WTC11 (cell line): ENCODE results near the gene PRR19. TPM values are rescaled to one million over a fixed set of nuclear protein-coding genes. Genes with fewer than 3 reads are reported as not detected.

ENCODE experiments used
- ATAC-seq: fragments of 200-7000 bp; cut with Tn5 transposase; 2 replicates; pipeline ENCODE4 v1.10.0; 2021; ENCODE audit warnings: mild to moderate bottlenecking, moderate library complexity
- CTCF ChIA-PET: fragments of 300-600 bp; sonication (Branson Sonifier 250); formaldehyde crosslinking; loops from one replicate; lab custom pipeline; 2021; ENCODE audit warnings: antibody characterized with exemption; lab: Charles Lee
- POLR2A ChIA-PET: fragments of 350-600 bp; sonication (Branson Sonifier 250); formaldehyde crosslinking; loops from one replicate; lab custom pipeline; 2021; ENCODE audit warnings: antibody characterized with exemption; lab: Charles Lee
- DNase-seq: peaks from one replicate; pipeline ENCODE4 v3.0.0; 2021; ENCODE audit warnings: low spot score
- H3K27ac Mint-ChIP-seq: 2 replicates; pipeline ENCODE4 v1.8.0; 2021; ENCODE audit warnings: mixed read lengths
- H3K27me3 Mint-ChIP-seq: 2 replicates; pipeline ENCODE4 v1.8.0; 2021; ENCODE audit warnings: low read depth, mild to moderate bottlenecking, moderate library complexity, mixed read lengths
- H3K36me3 Mint-ChIP-seq: 2 replicates; pipeline ENCODE4 v1.8.0; 2021; ENCODE audit warnings: mixed read lengths
- H3K4me1 Mint-ChIP-seq: 2 replicates; pipeline ENCODE4 v1.8.0; 2022; ENCODE audit warnings: mixed read lengths
- H3K4me3 Mint-ChIP-seq: 2 replicates; pipeline ENCODE4 v1.8.0; 2021; ENCODE audit warnings: mild to moderate bottlenecking, moderate library complexity, mixed read lengths
- H3K9me3 Mint-ChIP-seq: 2 replicates; pipeline ENCODE4 v1.8.0; 2021; ENCODE audit warnings: mixed read lengths
- AFF4 ChIP-seq: sonication (generic); formaldehyde crosslinking; IDR thresholded peaks from 2 replicates; pipeline ENCODE4 v1.8.1; 2023; ENCODE audit warnings: mild to moderate bottlenecking, missing genetic modification reagents, borderline replicate concordance
- CREB1 ChIP-seq: sonication (generic); formaldehyde crosslinking; IDR thresholded peaks from 2 replicates; pipeline ENCODE4 v1.8.0; 2023; ENCODE audit warnings: mild to moderate bottlenecking, missing genetic modification reagents
- ERG ChIP-seq: fragments of 250-450 bp; sonication (Bioruptor Pico); IDR thresholded peaks from 2 replicates; pipeline ENCODE4 v1.8.0; 2021; ENCODE audit warnings: mild to moderate bottlenecking
- ETV6 ChIP-seq: sonication (generic); formaldehyde crosslinking; IDR thresholded peaks from 2 replicates; pipeline ENCODE4 v1.8.1; 2022; ENCODE audit warnings: mild to moderate bottlenecking, missing genetic modification reagents
- HMGA2 ChIP-seq: fragments of 250-450 bp; sonication (Bioruptor Pico); IDR thresholded peaks from 2 replicates; pipeline ENCODE4 v1.4.0; 2021; ENCODE audit warnings: mild to moderate bottlenecking, moderate library complexity
- JAZF1 ChIP-seq: fragments of 250-450 bp; sonication (Bioruptor Pico); IDR thresholded peaks from 2 replicates; pipeline ENCODE4 v1.9.0; 2021; ENCODE audit warnings: moderate library complexity, mild to moderate bottlenecking, inconsistent platforms
- JUN ChIP-seq: sonication (generic); formaldehyde crosslinking; IDR thresholded peaks from 2 replicates; pipeline ENCODE4 v1.8.0; 2023; ENCODE audit warnings: mild to moderate bottlenecking, missing genetic modification reagents
- MYBL2 ChIP-seq: sonication (generic); formaldehyde crosslinking; IDR thresholded peaks from 2 replicates; pipeline ENCODE4 v1.8.1; 2023; ENCODE audit warnings: mild to moderate bottlenecking, moderate library complexity, missing genetic modification reagents
- NR2C2 ChIP-seq: sonication (generic); formaldehyde crosslinking; IDR thresholded peaks from 2 replicates; pipeline ENCODE4 v1.8.0; 2022; ENCODE audit warnings: mild to moderate bottlenecking, missing genetic modification reagents
- PRDM15 ChIP-seq: sonication (generic); formaldehyde crosslinking; IDR thresholded peaks from 2 replicates; pipeline ENCODE4 v1.8.0; 2022; ENCODE audit warnings: missing genetic modification reagents
- PRRX2 ChIP-seq: fragments of 250-450 bp; sonication (Bioruptor Pico); IDR thresholded peaks from 2 replicates; pipeline ENCODE4 v1.8.0; 2021; ENCODE audit warnings: mild to moderate bottlenecking
- RORB ChIP-seq: fragments of 250-450 bp; sonication (Bioruptor Pico); IDR thresholded peaks from 2 replicates; pipeline ENCODE4 v1.9.0; 2021; ENCODE audit warnings: mild to moderate bottlenecking
- STAT6 ChIP-seq: sonication (generic); formaldehyde crosslinking; conservative IDR thresholded peaks from 2 replicates; pipeline ENCODE4 v1.8.1; 2023; ENCODE audit warnings: mild to moderate bottlenecking, low read depth, missing genetic modification reagents, moderate library complexity
- TEAD4 ChIP-seq: sonication (generic); formaldehyde crosslinking; IDR thresholded peaks from 2 replicates; pipeline ENCODE4 v1.8.0; 2022; ENCODE audit warnings: mild to moderate bottlenecking, missing genetic modification reagents
- TP53 ChIP-seq: sonication (generic); formaldehyde crosslinking; IDR thresholded peaks from 2 replicates; pipeline ENCODE4 v1.8.1; 2023; ENCODE audit warnings: mild to moderate bottlenecking, missing genetic modification reagents
- ZNF219 ChIP-seq: sonication (generic); formaldehyde crosslinking; IDR thresholded peaks from 2 replicates; pipeline ENCODE4 v1.8.0; 2023; ENCODE audit warnings: missing genetic modification reagents, mild to moderate bottlenecking, borderline replicate concordance
- ZNF232 ChIP-seq: sonication (generic); formaldehyde crosslinking; IDR thresholded peaks from 2 replicates; pipeline ENCODE4 v1.8.0; 2022; ENCODE audit warnings: mild to moderate bottlenecking, missing genetic modification reagents
- ZNF423 ChIP-seq: fragments of 250-450 bp; sonication (Bioruptor Pico); IDR thresholded peaks from 2 replicates; pipeline ENCODE4 v2.1.2; 2022; ENCODE audit warnings: mild to moderate bottlenecking, moderate library complexity
- ZNF425 ChIP-seq: fragments of 250-450 bp; sonication (Bioruptor Pico); conservative IDR thresholded peaks from 2 replicates; pipeline ENCODE4 v1.9.0; 2021; ENCODE audit warnings: mild to moderate bottlenecking
- ZSCAN18 ChIP-seq: fragments of 250-450 bp; sonication (Bioruptor Pico); IDR thresholded peaks from 2 replicates; pipeline ENCODE4 v2.1.2; 2022; ENCODE audit warnings: mild to moderate bottlenecking, moderate library complexity
- total RNA-seq: library from RNA; stranded (reverse); gene quantifications from 3 replicates; pipeline ENCODE4 v1.2.3, GENCODE V29; 2021

The PRR19 gene
- total RNA-seq, 1 experiment from 2014 or later = 3.7 TPM

- CTCF ChIA-PET = interaction anchor here (0.9 to 3.2 kb wide), 7 partner anchors 11 to 79 kb away, joined by 3 to 18 read pairs (median 10); no protein-coding TSS in a partner anchor
- DNase-seq (no peak), ATAC-seq (no peak)
- Mint-ChIP-seq H3K27ac (no peak overlapping the region), H3K36me3 (peaks cover 15% of the 10 kb centered on the region), H3K4me3 (no peak overlapping the region), H3K9me3 (no peaks in the 10 kb centered on the region), H3K4me1 (no peaks in the 10 kb centered on the region), H3K27me3 (no peaks in the 10 kb centered on the region)
- POLR2A ChIA-PET = no interaction called here
- TF ChIP-seq PRRX2 (CRISPR knock-in tag) (no peak), ZNF232 (no peak), NR2C2 (CRISPR knock-in tag) (no peak), AFF4 (CRISPR knock-in tag) (no peak), ZNF425 (no peak), RORB (CRISPR knock-in tag) (no peak), HMGA2 (CRISPR knock-in tag) (no peak), JUN (CRISPR knock-in tag) (no peak), ZNF219 (CRISPR knock-in tag) (no peak), JAZF1 (CRISPR knock-in tag) (no peak), ETV6 (no peak), STAT6 (no peak), ZNF423 (CRISPR knock-in tag) (no peak), TP53 (CRISPR knock-in tag) (no peak), TEAD4 (CRISPR knock-in tag) (no peak), MYBL2 (CRISPR knock-in tag) (no peak)
Observed at GRCh38 chr19:42344336-42344893, 42.5 kb downstream of the PRR19 start.

GRCh38 chr19:42345191-42345812 lies 43.4 kb downstream of the PRR19 start:
- no peaks in the 10 kb centered on the region for H3K4me1 Mint-ChIP-seq
- CTCF ChIA-PET = interaction anchor here (1.2 to 3.2 kb wide), 2 partner anchors 10 to 75 kb away, joined by 3 to 18 read pairs; no protein-coding TSS in a partner anchor
- ATAC-seq = no peak
- TF ChIP-seq ZSCAN18 (CRISPR knock-in tag) = no peak
- no peak for TF ChIP-seq ERG (CRISPR knock-in tag)
- no peak for TF ChIP-seq CREB1
- TF ChIP-seq PRDM15 = no peak

More at GRCh38 chr19:42345191-42345812, 43.4 kb downstream of the PRR19 start:
- no peak for DNase-seq
- POLR2A ChIA-PET = no interaction called here
- H3K36me3 Mint-ChIP-seq = peaks cover 15% of the 10 kb centered on the region
- H3K27ac Mint-ChIP-seq = no peak overlapping the region
- H3K4me3 Mint-ChIP-seq = no peak overlapping the region
- no peaks in the 10 kb centered on the region for H3K27me3 Mint-ChIP-seq
- H3K9me3 Mint-ChIP-seq = no peaks in the 10 kb centered on the region
